ENCODE measurements around the gene CMTR1.

The CMTR1 gene

DNA sequence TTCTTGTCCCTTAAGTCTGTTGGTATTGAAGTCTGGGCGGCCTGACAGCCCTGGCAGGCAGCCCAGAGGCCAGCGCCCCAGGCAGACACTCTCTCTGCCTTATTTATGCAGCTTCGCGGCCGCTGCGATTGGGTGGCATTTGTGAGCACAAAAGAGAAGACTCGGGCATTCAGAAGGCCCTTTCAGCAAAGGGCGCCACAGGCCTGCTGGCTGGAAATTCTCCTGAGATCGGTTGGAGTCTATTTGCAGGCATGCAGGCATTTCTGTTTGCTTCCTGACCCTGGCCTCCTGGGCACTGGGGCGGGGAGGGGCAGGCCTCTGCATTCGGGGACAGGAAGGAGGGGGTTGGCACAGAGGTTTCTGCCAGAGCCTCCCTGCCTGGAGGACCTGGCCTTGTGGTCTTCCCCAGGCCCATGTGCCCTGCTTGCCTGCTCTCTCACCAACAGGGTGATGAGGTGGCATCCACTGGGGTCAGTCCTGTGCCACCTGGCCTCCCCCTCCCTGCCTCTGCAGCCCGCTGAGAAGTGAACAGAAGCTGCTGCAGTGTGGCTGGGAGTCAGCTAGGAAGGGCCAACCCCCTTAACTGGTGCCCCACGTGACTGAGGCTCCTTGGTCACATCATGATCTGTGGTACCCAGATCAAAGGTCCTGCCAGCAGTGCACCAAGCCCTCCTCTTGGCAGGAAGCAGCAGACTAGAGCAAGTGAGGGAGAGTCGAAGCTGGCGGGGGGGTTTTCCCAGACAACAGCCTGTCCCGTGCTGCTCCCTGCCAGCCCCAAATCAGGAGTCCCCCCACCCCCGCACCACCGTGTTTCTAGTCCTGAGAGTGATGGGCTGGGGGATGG, 83.3 kb downstream of the CMTR1 start:
- peak; percentile 92 for DNase-seq

DNA sequence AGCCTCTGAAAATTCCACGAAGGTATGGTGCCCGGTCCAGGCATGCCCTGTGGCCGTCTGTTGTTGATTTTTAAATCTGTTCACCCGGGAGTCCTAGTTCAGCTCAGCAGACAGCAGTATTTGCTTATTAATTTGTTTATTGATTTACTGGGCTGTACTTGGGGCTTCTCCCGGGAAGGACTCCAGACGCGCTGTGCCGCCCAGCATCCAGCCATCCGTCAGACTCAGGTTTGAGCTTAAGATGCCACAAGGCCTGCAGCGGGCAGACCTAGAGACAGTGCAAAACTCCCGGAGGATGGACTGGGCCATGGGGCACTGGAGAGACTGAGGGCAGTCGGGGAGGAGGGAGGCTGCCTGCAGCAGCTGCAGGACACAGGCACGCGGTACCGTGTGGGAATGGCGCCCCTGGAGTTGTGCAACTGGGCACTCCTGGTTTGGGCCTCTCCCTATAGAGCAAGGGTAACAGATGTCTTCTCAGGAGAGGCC, 83.9 kb downstream of the CMTR1 start:
- no peak for DNase-seq

DNA sequence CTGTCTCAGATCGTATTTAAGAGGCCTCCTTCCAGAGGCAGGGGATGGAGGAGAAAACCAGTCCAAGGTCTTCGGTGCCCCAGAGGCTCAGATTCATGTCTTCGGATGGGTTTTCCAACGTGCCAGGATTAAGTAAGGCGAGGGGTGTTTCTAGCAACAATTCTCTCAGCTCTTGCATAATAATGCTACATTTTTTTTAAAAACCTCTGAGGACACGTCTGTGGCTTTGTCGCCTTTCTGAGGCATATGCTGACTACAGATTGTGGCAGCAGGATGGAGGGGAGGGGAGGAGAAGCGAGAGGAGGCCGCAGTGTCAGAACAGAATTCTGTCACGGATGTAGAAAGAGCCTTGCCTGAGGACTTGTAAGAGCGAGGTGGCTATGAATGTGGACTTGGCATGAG, 84.4 kb downstream of the CMTR1 start:
- DNase-seq, result no peak

DNA sequence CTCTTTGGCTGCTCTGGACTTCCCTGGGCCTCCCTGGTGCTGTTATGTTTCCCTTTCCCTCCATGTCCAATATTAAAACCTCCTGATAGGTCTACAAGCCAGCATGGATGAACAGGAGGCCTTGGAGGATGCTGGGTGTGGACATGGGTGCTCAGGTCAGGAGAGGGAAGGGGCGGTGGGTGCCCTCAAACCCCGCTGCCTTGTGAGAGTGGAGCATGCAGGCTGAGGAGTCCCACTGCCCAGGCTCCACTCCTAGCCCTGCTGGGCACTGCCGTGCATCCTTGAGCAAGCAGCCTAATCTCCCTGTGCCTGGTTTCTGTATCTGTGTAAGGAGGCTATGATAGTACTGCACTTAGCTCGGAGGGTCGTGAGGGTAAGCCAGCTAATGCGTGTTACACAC, 85.1 kb downstream of the CMTR1 start:
- DNase-seq, result no peak

DNA sequence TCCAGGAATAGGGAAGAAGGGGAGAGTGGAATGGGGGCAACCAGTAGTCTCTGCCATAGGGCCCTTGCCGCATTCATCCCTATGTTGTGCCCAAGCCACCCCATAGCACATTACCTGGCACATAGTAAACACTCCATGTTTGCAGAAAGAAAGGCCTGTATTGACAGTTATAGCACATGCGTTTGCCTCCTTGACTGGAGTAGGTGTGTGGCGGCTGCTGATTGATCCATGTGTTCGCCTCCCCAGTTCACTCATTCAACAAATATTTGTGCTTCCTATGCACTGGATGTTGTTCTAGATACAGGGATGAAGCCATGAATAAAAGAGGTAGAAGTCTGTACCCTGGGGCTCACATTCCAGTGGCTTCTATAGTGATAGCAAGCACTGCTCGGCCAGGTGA, 86.4 kb downstream of the CMTR1 start:
- DNase-seq, result no peak

DNA sequence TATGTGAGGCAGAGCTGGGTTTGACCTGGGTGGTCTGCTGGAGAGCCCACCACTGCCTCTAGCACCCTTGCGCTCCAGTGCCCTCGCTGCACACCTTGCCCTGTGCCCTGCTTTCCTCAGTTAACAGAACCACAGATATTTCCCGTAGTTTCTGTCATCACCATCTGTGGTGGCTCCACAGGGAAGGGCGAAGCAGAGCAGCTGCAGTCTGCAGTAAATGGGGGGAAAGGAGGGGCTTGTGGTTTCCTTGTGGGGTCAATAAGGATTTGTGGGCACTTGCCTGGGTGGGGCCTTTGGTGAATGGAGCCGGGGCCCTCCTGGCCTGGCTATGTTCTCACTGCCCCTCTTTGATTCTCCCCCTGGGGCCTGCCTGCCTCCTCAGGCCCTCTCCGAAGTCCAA, 87.9 kb downstream of the CMTR1 start:
- no peak for DNase-seq

DNA sequence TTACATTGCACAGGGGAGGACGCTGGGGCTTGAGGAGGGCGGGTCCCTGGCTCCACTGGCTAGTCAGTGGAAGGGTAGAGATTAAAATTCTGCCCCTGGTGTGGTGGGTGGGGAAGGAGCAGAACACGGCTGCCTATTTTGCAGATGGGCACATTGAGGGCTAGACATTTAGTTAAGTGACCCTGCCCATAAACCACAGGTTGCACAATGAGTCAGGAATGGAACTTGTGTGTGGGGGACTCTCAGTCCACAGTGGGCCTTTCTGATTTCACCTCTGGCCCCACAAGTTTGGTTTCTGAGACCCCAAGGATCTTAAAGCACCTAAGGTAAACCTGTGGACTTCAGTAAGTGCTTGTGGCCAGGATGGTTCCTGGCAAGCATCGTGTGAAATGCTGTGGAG, 88.7 kb downstream of the CMTR1 start:
- no peak for DNase-seq

DNA sequence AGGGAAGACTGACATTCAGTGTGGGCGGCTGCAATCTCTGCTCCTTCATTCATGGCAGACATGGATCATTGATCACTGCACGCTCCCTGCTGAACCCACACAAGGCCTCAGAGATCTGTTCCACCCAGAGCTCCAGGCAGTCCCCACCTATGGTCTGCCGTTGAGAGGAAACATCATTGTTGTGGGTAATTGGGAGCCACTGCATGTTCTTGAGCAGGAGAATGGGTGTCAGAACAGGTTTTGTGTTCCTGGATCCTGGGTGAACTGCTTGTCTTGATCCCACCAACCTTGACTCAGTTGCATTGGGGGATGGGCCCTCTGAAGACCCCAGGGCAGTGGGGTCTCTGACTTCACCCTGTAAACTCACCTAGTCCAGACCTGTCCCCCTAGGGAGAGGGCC, 89.8 kb downstream of the CMTR1 start:
- DNase-seq, result no peak

DNA sequence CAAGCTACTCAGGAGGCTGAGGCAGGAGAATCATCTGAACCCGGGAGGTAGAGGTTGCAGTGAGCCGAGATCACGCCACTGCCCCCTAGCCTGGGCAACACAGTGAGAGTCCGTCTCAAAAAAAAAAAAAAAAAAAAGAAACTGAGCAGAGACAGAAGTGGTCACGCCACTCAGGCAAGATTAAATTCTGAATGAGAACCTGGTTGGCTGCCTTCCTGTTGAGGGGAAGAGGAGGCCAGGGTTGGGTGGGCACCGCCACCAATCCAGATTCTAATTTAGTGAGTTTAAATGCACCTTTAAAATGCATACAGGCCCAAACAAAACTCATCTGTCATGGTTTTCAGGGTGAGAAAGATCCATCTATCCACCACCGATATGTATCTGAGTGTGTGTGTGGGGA, 90.4 kb downstream of the CMTR1 start:
- DNase-seq, result no peak

DNA sequence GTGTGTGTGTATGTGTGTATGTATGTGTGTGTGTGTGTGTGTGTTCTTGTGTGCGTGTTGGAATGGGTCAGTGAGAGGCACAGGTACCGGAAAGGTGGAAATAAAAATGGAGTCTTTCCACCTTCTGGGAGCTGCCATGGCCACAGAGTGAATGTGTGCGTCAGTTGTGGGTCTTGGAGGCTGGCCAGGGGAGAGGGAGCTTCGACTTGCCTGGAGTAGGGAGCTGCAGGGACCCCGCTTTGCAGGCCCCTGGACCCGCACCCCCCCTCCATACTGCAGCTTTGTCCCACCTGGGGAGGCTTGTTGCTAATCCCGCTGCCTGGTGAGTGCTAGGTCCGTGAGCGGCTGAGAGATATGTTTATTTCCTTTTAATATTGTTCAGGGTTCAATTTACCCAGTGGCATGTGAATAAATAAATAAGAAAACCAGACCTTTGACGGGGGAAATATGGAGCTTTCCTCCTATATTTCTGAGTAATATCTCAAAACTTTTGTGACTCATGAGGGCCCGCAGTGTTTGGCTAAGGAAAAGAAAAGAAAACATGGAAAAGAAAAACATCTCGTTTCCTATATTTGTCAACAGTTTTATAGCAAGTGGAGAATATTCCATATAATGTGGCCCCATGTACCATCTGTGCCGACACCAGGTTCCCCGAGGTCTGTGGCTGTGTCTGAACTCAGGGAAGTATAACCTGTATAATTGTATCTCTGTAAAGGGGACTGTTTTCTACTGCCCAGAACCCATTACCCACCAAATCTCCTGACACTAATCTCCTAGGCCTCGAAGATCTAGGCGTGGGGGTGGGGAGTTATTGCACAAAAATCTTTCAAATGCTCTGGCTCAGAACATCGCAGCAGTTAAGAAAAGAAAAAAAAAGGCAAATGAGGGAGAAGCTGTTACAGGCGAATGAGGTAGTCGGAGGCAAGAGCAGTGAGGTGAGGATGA, 91.3 kb downstream of the CMTR1 start:
- DNase-seq, result no peak

DNA sequence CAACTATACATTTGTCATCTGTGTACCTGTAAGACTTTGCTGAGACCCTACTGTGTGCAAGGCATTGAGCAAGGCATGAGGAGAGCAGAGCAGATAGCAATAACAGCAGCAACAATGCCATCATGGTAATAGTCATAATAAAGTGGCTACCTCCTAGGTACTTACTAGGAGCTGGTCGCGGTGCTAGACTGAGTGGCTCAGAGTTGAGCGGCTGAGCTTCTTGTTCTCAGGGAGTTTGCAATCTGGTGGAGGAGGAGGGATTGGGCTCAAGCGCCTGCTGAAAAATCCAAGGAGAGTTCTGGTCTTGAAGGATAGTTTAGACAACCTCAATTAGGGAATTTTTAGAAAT, 91.9 kb downstream of the CMTR1 start:
- DNase-seq, result no peak

DNA sequence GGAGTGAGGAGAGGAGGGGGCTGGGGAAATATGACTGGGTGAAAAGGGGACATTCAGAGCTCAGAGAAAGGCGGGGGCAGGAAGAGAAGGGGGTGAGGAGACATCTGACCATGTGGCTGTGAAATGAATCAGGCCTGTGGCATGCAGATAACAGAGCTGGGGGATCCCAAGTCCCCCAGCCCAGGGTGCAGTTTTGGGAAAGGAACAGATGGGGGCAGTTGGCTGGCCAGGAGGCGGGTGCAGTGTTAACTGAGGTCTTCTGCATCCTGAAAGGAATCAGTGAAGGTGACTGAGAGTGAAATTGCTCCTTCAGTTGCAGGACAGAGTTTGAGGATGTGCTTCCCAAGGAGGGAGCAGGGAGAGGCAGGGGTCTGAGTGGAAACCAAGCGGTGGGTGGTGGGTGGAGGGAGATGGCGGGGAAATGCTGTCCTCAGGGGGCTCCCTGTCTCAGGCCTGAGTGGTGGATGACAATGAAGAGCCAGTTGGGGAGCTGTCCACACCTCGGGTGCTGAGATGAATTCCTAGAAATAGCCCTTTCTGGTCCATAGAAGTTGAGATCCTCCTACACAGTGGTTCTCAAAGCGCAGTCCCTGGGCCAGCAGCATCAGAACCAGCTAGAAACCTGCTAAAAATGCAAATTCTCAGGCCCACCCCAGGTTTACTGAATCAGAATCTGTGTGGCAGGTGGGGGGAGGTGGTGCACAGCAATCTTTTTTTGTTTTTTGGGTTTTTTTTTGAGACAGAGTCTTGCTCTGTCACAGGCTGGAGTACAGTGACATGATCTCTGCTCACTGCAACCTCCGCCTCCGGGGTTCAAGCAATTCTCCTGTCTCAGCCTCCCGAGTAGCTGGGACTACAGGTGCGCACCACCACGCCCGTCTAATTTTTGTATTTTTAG, 92.7 kb downstream of the CMTR1 start:
- no peak for DNase-seq

DNA sequence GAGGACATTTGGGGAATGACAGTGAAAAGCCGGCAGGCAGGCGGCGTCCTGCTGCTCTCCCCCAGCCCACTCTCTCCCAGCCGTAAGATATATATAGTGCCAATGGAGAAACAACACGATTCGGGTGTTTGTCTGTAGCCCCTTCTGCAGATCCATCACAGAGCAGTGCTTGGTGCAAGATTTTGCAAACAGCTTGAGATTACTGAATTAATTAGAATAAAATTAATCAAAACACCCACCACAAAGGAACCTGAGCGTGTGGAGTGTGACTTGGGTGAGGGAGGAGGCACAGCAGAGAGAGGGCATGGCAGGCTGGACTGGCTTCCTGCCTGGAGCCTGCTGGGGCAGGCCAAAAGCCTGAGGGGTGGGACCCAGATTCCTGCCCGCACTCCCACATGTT, 95.5 kb downstream of the CMTR1 start:
- DNase-seq, result no peak

DNA sequence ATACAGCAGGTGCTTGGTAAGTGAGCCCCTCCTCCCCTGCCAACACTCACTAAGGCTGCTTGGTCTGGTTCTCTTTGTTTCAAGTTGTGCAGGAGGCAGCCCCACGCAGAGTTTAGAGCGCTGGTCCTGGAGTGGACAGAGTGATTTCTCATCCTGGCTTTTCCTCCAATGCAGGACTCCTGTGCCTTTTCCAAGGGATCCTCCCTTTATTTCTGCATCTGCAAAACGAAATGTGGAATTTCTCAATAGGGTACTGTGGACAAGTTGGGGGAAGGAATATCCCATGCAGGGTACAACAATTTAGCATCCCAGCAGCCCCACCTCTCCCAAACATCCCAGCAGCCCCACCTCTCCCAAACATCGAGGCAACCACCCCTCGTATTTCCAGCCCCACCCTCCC, 97.3 kb downstream of the CMTR1 start:
- no peak for DNase-seq

DNA sequence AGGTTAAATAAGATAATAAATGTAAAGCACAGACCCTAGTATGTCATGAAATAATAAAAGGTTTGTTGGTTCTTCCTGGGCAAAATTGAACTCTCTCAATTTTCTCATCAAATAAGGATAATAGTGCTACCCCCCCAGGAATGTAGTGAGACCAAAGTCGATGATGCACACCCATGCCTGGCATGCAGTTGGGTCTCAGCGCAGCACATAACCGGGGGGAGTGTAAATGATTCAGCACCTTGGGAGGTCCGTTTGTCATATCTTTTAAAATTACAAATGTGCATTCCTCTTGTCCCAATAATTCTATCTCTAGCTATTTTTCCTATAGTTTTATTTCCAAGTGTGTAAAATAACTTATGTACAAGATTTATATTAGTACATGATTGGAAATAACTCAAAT, 98.0 kb downstream of the CMTR1 start:
- DNase-seq, result no peak

Data from COR-L47 (cell line).